Midbrain (tissue), 1 donor: Measurements from ENCODE around the gene HTR3D.
A peak's percentile ranks its signal among the peaks of the same experiment; 100 is the strongest.
"Not testable (repeated sequence)": the region's sequence is repeated elsewhere in the genome, so short reads cannot be mapped to it uniquely, and the experiment has no call there.

ENCODE experiments used
- DNase-seq: peaks from one replicate; lab custom pipeline; 2025; lab: John Stamatoyannopoulos, UW

HTR3D gene

GRCh38 chr3:184016169-184016570 is 15.4 kb upstream of the HTR3D start:
- DNase-seq: peak; percentile 14

- peak; percentile 70 for DNase-seq
Measured at GRCh38 chr3:184016811-184017671, 14.5 kb upstream of the HTR3D start.

- DNase-seq: peak; percentile 95
Measured at GRCh38 chr3:184017672-184018423, 13.7 kb upstream of the HTR3D start, which contains the start of gene ABCC5. Gene ABCC5, minus strand, starts transcription at chr3:184017884. Its CDS starts 3,492 bp downstream, at chr3:184014392.

- DNase-seq: no peak
Measured at GRCh38 chr3:184018424-184018973, 13.0 kb upstream of the HTR3D start.

GRCh38 chr3:184022323-184022722 is 9.2 kb upstream of the HTR3D start:
- DNase-seq: no peak

GRCh38 chr3:184025256-184025655 is 6.3 kb upstream of the HTR3D start:
- not testable (repeated sequence) for DNase-seq

GRCh38 chr3:184028275-184028890 is 3.2 kb upstream of the HTR3D start:
- DNase-seq: not testable (repeated sequence)

GRCh38 chr3:184029443-184029842 is 2.1 kb upstream of the HTR3D start:
- no peak for DNase-seq

- no peak for DNase-seq
Measured at GRCh38 chr3:184030536-184030935, 1.0 kb upstream of the HTR3D start.

GRCh38 chr3:184037816-184038215 is 6.3 kb downstream of the HTR3D start:
- no peak for DNase-seq

- not testable (repeated sequence) for DNase-seq
Measured at GRCh38 chr3:184038307-184038706, 6.8 kb downstream of the HTR3D start.

- DNase-seq: no peak
Measured at GRCh38 chr3:184039414-184039813, 7.9 kb downstream of the HTR3D start.

GRCh38 chr3:184040010-184040409 is 8.5 kb downstream of the HTR3D start:
- no peak for DNase-seq

- no peak for DNase-seq
Measured at GRCh38 chr3:184042617-184043016, 11.1 kb downstream of the HTR3D start.

GRCh38 chr3:184045995-184046394 is 14.5 kb downstream of the HTR3D start:
- no peak for DNase-seq

GRCh38 chr3:184050217-184050847 is 18.8 kb downstream of the HTR3D start:
- DNase-seq: no peak

- DNase-seq: no peak
Measured at GRCh38 chr3:184052767-184053166, 21.2 kb downstream of the HTR3D start, which contains the start of gene HTR3C. Gene HTR3C, plus strand, starts transcription at chr3:184053047. Its CDS starts 34 bp downstream, at chr3:184053081.

- no peak for DNase-seq
Measured at GRCh38 chr3:184058029-184058428, 26.5 kb downstream of the HTR3D start.

GRCh38 chr3:184059424-184059823 is 27.9 kb downstream of the HTR3D start:
- DNase-seq: no peak

GRCh38 chr3:184062637-184063036 is 31.1 kb downstream of the HTR3D start:
- DNase-seq: no peak

GRCh38 chr3:184066211-184066610 is 34.7 kb downstream of the HTR3D start:
- no peak for DNase-seq
